GM12878 (cell line): ENCODE data around the gene MDGA2. TPM values are rescaled to one million over a fixed set of nuclear protein-coding genes. Genes with fewer than 3 reads are reported as not detected.

Source experiments
- ATAC-seq: fragments of 200-7000 bp; cut with Tn5 transposase; 3 replicates; pipeline ENCODE4 v1.9.1; 2020; ENCODE audit warnings: mild to moderate bottlenecking, moderate library complexity
- BruUV-seq: library from RNA; stranded (reverse); fragments of 400-500 nt; replicated peaks from 2 replicates; lab custom pipeline; 2021; lab: Mats Ljungman, UMichigan
- CTCF ChIA-PET: fragments of 300-600 bp; sonication (Branson Sonifier 250); formaldehyde crosslinking; extraction: SDS; loops from one replicate; lab custom pipeline; 2021; ENCODE audit warnings: inconsistent platforms; lab: Yijun Ruan, JAX
- POLR2A ChIA-PET: fragments of 350-600 bp; formaldehyde crosslinking; extraction: SDS; loops from one replicate; lab custom pipeline; 2021; ENCODE audit warnings: inconsistent platforms; lab: Charles Lee
- RAD21 ChIA-PET: fragments of 300-600 bp; sonication (Branson Sonifier 250); formaldehyde crosslinking; loops from one replicate; lab custom pipeline; 2023; ENCODE audit warnings: antibody characterized with exemption; ENCODE audit not compliant: unreplicated experiment; lab: Charles Lee
- SMC1A ChIA-PET: fragments of 300-600 bp; sonication (Branson Sonifier 250); formaldehyde crosslinking; loops from one replicate; lab custom pipeline; 2023; ENCODE audit not compliant: unreplicated experiment, uncharacterized antibody; lab: Charles Lee
- DNase-seq: peaks from one replicate; pipeline ENCODE4 v3.0.0-alpha.2; 2011; ENCODE audit warnings: low read depth, low spot score
- FAIRE-seq: peaks from 3 replicates; lab custom pipeline; 2011; peaks lifted over from hg19 to GRCh38; lab: Jason Lieb, UNC
- H2AFZ ChIP-seq: 2 replicates; pipeline ENCODE4 v1.6.0; 2011; ENCODE audit warnings: low read depth, low read length, control low read depth; ENCODE audit not compliant: control insufficient read depth
- H3K27ac ChIP-seq: 2 replicates; pipeline ENCODE4 v1.5.1; 2011; ENCODE audit warnings: control low read depth; ENCODE audit not compliant: control insufficient read depth, insufficient read depth
- H3K27me3 ChIP-seq, 2 experiments: replicated peaks in 1 of 2; 2 replicates each; pipeline versions ENCODE4 v1.6.0 to v1.6.1; 2011; ENCODE audit warnings: low read length in 1 of 2; ENCODE audit not compliant: control insufficient read depth in 2 of 2, insufficient read depth in 2 of 2
- H3K36me3 ChIP-seq, 2 experiments: 2 replicates each; pipeline ENCODE4 v1.5.1; 2011; ENCODE audit warnings: low read length in 1 of 2; ENCODE audit not compliant: control insufficient read depth in 2 of 2, insufficient read depth in 2 of 2
- H3K4me1 ChIP-seq: 2 replicates; pipeline ENCODE4 v1.6.1; 2011; ENCODE audit warnings: mild to moderate bottlenecking, low read length, moderate library complexity, mixed read lengths; ENCODE audit not compliant: control insufficient read depth, insufficient read depth
- H3K4me2 ChIP-seq: 2 replicates; pipeline ENCODE4 v1.6.0; 2011; ENCODE audit warnings: control low read depth; ENCODE audit not compliant: control insufficient read depth, insufficient read depth
- H3K4me3 ChIP-seq: fragments of 200-600 bp; sonication (generic); 2 replicates; pipeline ENCODE4 v1.5.1; 2016
- H3K79me2 ChIP-seq: 2 replicates; pipeline ENCODE4 v1.6.0; 2011; ENCODE audit warnings: low read length; ENCODE audit not compliant: control insufficient read depth, insufficient read depth
- H3K9ac ChIP-seq: 2 replicates; pipeline ENCODE4 v1.8.0; 2011; ENCODE audit warnings: low read length, control low read depth, mixed read lengths; ENCODE audit not compliant: control insufficient read depth, insufficient read depth
- H3K9me3 ChIP-seq: replicated peaks from 3 replicates; pipeline ENCODE4 v1.5.1; 2011; ENCODE audit warnings: mild to moderate bottlenecking, low read length; ENCODE audit not compliant: control insufficient read depth, insufficient read depth
- H4K20me1 ChIP-seq: 2 replicates; pipeline ENCODE4 v1.6.0; 2011; ENCODE audit not compliant: control insufficient read depth, insufficient read depth
- BACH1 ChIP-seq: fragments of 450-650 bp; IDR thresholded peaks from 2 replicates; pipeline ENCODE4 v1.6.1; 2017; ENCODE audit warnings: mild to moderate bottlenecking, borderline replicate concordance
- EGR1 ChIP-seq, 2 experiments: IDR thresholded peaks; 1 replicate in 1 of 2; 2 replicates in 1 of 2; pipeline ENCODE4 v1.6.1; 2011 to 2012; ENCODE audit warnings: low read depth in 2 of 2, low read length in 2 of 2, borderline replicate concordance in 1 of 2, mild to moderate bottlenecking in 1 of 2, moderate library complexity in 1 of 2
- NR2C2 ChIP-seq: IDR thresholded peaks from 2 replicates; pipeline ENCODE4 v1.6.1; 2011; ENCODE audit warnings: borderline replicate concordance, low read depth; ENCODE audit not compliant: control insufficient read depth, insufficient read length
- POLR2AphosphoS2 ChIP-seq: IDR thresholded peaks from 2 replicates; pipeline ENCODE4 v1.6.1; 2011; ENCODE audit warnings: low read depth, mild to moderate bottlenecking, low read length, improper control_type of control experiment, moderate library complexity
- PRDM15 ChIP-seq: fragments of 450-650 bp; formaldehyde crosslinking; IDR thresholded peaks from 2 replicates; pipeline ENCODE4 v1.4.0; 2020; ENCODE audit warnings: mild to moderate bottlenecking, moderate library complexity
- USF1 ChIP-seq: IDR thresholded peaks from 2 replicates; pipeline ENCODE4 v1.6.1; 2011; ENCODE audit warnings: borderline replicate concordance, low read depth, mild to moderate bottlenecking, moderate library complexity, mixed read lengths, low read length; ENCODE audit not compliant: insufficient read depth; ENCODE audit errors: extremely low read length
- ZBTB4 ChIP-seq: fragments of 450-650 bp; formaldehyde crosslinking; IDR thresholded peaks from 2 replicates; pipeline ENCODE4 v1.4.0; 2022; ENCODE audit warnings: mild to moderate bottlenecking, moderate library complexity
- ZNF207 ChIP-seq: fragments of 450-650 bp; IDR thresholded peaks from 2 replicates; pipeline ENCODE4 v1.6.1; 2014; ENCODE audit warnings: antibody characterized with exemption, mild to moderate bottlenecking, borderline replicate concordance
- ZNF24 ChIP-seq: fragments of 450-650 bp; IDR thresholded peaks from 2 replicates; pipeline ENCODE4 v1.6.1; 2017; ENCODE audit warnings: antibody characterized with exemption, mild to moderate bottlenecking
- ZNF274 ChIP-seq: IDR thresholded peaks from one replicate; pipeline ENCODE4 v1.8.0; 2011; ENCODE audit not compliant: insufficient read length, insufficient read depth
- WGBS: methylation state at CpG from one replicate; pipeline ENCODE4 v1.1.6; 2016; ENCODE audit warnings: low lambda C conversion rate; ENCODE audit not compliant: insufficient replicate concordance, insufficient coverage; ENCODE audit errors: missing lambda C conversion rate; 5-methylcytosine and 5-hydroxymethylcytosine counted together
- in situ Hi-C: fragments of 300-500 bp; cut with MboI; formaldehyde crosslinking; loops from 9 replicates; pipeline ENCODE4 v1.14.3; 2018; ENCODE audit warnings: mixed read lengths
- intact Hi-C: fragments of 100-400 bp; cut with micrococcal nuclease; formaldehyde crosslinking; loops from one replicate; pipeline ENCODE4 v1.14.2; 2022; ENCODE audit not compliant: unreplicated experiment
- polyA plus RNA-seq, 11 experiments: library from polyadenylated mRNA; depleted of rRNA in 4 of 11; unstranded in 6 of 11; stranded (reverse) in 5 of 11; fragments of >200 nt; fragmentation: Nextera tagmentation in 4 of 11; fragmentation: Illumina TruSeq in 1 of 11; extraction: Ambion mirVana in 4 of 11; extraction: Trizol in 1 of 11; gene quantifications; 1 replicate in 1 of 11; 2 replicates in 10 of 11; pipeline versions ENCODE4 v1.2.1 to v1.2.3, GENCODE V29; 2011 to 2016; ENCODE audit warnings: inconsistent platforms in 2 of 11, missing spikeins in 2 of 11, low read depth in 1 of 11
- total RNA-seq, 4 experiments: library from RNA; depleted of rRNA in 3 of 4; stranded (reverse); fragments of >200 nt in 3 of 4; fragmentation: Illumina TruSeq in 1 of 4; extraction: Trizol in 1 of 4; gene quantifications; 2 replicates each; pipeline versions ENCODE4 v1.2.1 to v1.2.3, GENCODE V29; 2013 to 2021

The MDGA2 gene
- total and polyA plus RNA-seq, 10 of the 15 experiments (the other 5 are each of a cell fraction or from before 2014, with no cell fraction given), result not detected

GRCh38 chr14:47211263-47211662 lies 464.1 kb downstream of the MDGA2 start:
- SMC1A ChIA-PET, result interaction anchor here (0.6 to 0.8 kb wide), 2 partner anchors 39 to 1726 kb away, joined by 3 to 4 read pairs; no protein-coding TSS in a partner anchor
- TF ChIP-seq PRDM15 (CRISPR knock-in tag) (no peak), ZNF274 (no peak), ZNF207 (no peak), EGR1 (IDR thresholded peaks at IDR 0.05; ENCODE audit: borderline replicate concordance in 1 of 2, low read depth in 2 of 2, low read length in 2 of 2) (no peak), BACH1 (no peak), NR2C2 (no peak), ZNF24 (no peak), POLR2AphosphoS2 (no peak), ZBTB4 (CRISPR knock-in tag) (no peak), USF1 (no peak)
- Histone ChIP-seq H3K79me2 (no peaks in the 10 kb centered on the region), H3K4me1 (no peaks in the 10 kb centered on the region), H3K4me3 (no peak overlapping the region), H3K36me3 (no peaks in the 10 kb centered on the region), H3K27me3 (no peaks in the 10 kb centered on the region), H4K20me1 (no peaks in the 10 kb centered on the region), H2AFZ (no peak overlapping the region), H3K4me2 (no peak overlapping the region), H3K9ac (no peak overlapping the region), H3K27ac (no peak overlapping the region), H3K9me3 (no peaks in the 10 kb centered on the region)
- no peak for DNase-seq
- no peak for ATAC-seq
- BruUV-seq, result no TSS peak
- intact Hi-C loops (no loop called here), in situ Hi-C loops (no loop called here)
- CTCF ChIA-PET, result no interaction called here
- POLR2A ChIA-PET, result no interaction called here
- RAD21 ChIA-PET, result no interaction called here
- FAIRE-seq, result no peak
- WGBS, result 0% methylated on average over 1 of the region's 1 CpG
